HG02870 (cell line): ENCODE data around the gene GMNC.
"Not testable (repeated sequence)": the region's sequence is repeated elsewhere in the genome, so short reads cannot be mapped to it uniquely, and the experiment has no call there.

Experiments
- ATAC-seq: cut with Tn5 transposase; IDR thresholded peaks from one replicate; pipeline ENCODE4 v1.9.1; 2021; ENCODE audit warnings: mild to moderate bottlenecking, moderate library complexity; ENCODE audit not compliant: unreplicated experiment

GMNC gene

DNA sequence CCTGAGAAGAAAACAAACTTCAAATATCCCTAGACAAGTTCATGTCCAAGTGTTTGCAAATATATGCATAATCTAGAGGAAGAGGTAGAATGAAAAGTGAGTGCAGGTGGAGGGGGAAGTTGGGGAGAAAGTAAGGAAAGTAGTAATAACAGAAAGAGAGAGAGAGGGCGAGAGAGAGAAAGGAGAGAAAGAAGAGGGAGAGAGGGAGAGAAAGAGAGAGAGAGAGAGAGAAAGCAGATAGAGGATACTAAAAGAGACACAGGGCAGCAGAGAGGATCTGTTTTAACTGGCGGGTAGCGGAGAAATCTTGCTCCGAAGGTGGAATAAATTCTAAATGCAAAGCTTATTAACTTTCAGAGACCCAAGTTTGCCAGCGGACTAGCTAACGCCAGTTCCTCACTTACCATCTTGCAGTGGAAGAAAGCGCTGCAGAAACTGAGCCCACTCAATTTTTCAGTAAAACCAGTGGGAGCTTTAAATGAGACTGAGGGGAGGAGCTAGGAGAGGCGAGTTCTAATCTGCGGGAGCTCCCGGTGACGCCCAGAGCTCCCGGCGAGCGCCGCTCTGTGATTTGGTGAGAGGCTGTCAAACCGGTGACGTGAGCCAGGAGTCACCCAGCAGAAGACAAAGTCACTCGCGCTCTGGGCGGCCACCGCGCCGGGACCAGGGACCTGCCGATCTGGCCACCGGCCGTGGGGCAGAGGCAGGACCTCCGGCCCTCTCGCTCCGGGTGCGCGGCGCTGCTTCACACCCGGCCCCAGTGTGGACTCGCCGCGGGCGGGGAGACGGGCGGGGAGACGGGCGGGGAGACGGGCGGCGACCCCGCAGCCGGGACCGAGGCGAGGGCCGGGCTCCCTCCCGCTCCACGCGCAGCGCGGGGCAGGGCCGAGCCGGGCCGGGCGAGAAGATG, at the start of gene GMNC:
TSS of gene GMNC (minus strand) at position 486 of the 910 bp plus-strand sequence. CDS start at position 407, 79 bp downstream.
- peak; percentile 85 for ATAC-seq

DNA sequence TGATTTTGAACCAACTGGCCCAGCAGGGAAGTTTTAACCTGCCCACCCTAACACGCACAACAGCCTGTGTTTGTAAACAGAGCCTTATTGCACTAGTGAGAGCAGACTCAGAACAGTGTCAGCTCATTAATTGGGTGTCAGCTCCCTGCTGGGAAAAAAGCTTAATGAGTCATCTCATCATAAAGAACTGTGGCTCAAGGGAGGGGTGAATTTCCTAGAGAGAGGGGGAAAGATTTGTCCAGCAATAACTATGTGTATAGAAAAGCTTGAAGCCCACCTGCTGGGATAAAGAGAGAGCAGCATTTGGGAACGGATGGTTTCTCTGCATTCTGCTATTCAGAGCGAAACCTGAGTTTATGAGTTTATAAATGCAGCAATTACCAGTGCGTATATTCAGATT, 48.9 kb upstream of the GMNC start:
- no peak for ATAC-seq

- no peak for ATAC-seq
Observed at GRCh38 chr3:190909908-190910307, 47.4 kb upstream of the GMNC start.

- ATAC-seq = no peak
Observed at GRCh38 chr3:190903156-190903555, 40.7 kb upstream of the GMNC start.

GRCh38 chr3:190902292-190902691, 39.8 kb upstream of the GMNC start:
- no peak for ATAC-seq

GRCh38 chr3:190892395-190892902, 30.0 kb upstream of the GMNC start:
- ATAC-seq = no peak

GRCh38 chr3:190886945-190887344, 24.5 kb upstream of the GMNC start:
- peak; percentile 93 for ATAC-seq

DNA sequence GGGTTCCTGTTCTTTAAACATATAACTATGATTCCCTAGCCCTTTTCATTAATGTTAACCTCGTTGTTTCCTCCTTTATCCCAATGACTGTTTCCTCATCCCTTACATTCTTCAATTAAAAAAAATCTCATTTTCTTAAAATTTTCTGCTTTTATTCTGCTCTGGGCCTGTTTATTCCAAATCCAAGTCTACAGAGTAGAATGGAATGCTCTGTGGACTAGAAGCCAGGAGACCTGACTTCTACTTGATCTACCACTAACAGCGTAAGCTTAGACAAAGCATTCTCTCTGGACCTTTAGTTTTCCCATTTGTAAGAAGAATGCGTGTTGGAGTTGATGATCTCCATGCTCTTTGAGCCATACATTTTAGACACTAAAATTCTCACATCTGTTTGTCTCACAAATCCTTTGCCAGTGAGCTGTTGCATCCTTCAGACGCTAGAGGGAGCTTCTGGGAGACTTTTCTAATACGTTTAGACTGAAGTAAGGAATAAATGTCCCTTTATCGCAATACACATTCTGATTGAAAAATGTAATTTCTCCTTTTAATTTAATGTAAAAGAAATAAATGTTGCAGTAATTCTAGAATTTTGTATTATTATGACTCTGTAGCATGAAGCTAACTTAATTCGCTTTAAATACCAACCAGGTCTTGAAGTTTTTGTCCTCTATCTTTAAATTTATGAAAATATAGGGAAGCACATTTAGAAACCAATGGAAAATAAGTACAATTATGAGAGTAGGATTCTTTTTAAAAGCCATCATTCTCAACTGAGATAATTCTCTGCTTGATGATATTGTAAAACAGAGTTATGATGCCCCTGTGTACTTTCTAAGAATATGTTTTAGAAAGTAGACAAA, 21.7 kb upstream of the GMNC start:
- no peak for ATAC-seq

DNA sequence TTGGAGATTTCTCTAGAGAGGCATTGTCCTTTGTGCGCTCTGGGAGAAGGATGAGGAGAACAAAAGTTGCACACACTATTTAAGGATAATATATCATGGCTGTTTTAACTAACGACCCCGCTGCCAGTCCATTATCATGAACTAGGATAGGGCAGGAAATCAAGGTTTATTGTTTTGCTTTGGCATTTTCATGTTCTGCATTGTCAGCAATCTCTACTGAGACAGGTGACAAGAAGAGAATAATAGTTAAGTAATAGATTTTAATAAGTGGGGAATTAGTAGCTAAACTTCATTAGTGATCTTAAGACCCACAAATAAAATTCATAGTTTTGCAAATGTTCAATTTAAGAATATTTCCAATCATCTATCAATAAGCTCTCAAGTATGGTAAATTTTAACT, 20.6 kb upstream of the GMNC start:
- no peak for ATAC-seq

- no peak for ATAC-seq
Observed at GRCh38 chr3:190877925-190878324, 15.4 kb upstream of the GMNC start.

- ATAC-seq = not testable (repeated sequence)
Observed at GRCh38 chr3:190876433-190876832, 13.9 kb upstream of the GMNC start.

- ATAC-seq = not testable (repeated sequence)
Observed at GRCh38 chr3:190875061-190875460, 12.6 kb upstream of the GMNC start.

- ATAC-seq = no peak
Observed at GRCh38 chr3:190870127-190870526, 7.6 kb upstream of the GMNC start.

- ATAC-seq = no peak
Observed at GRCh38 chr3:190867071-190867470, 4.6 kb upstream of the GMNC start.

DNA sequence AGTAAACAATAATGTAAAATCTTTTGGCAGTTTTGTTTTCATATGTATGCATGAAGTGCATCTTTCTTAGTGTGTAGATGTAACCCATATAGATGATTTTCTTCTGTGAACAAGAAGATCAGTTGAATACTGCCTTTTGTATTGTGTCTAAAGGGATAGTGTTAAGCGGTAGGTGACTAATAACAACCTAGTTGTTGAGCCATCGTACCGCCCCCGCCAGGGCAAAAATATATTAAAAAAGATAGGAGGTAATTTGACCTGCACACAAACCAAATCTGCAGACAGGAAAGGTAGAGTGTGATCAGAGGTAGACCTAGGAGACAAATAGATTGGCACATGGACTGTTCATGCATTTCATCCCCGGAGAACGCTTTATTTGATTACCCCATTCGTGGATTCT, 3.3 kb upstream of the GMNC start:
- no peak for ATAC-seq

DNA sequence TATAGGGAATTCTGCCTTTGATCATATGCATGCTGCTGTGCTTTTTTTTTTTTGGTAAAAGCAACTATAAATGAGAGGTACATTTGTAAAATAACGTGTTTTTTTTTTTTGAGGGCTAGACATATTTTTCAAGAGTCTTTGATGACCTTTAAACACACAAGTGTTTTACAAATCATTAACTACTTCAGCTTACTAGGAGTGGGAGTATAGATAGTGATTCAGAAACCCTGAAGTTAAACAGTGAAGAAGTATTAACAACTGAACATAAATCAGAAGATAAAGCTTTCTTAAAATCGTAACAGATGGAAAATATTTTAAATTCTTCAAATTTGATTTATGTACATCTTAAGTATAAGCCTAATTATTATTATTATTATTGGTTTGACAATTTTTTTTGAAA, 2.9 kb upstream of the GMNC start:
- ATAC-seq = no peak

GRCh38 chr3:190864002-190864401, 1.5 kb upstream of the GMNC start:
- no peak for ATAC-seq

DNA sequence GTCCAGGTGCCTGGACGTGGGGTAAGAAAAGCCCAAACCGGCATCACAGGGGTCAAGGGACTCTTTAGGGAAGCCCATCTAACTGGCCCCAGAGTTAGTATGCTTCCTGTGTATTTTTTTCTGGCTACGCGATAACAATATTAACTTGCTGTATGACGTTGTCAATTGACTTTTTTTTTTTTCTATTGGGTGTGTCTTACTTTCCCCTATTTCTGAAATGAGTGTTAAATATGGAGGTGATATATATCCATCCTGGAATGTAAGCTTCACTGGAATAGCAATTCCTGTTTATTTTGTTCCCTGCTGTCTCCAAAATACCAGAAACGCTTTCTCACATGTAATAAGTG, 598 bp upstream of the GMNC start:
- ATAC-seq = no peak

GRCh38 chr3:190860521-190860920, 2.0 kb downstream of the GMNC start:
- ATAC-seq = no peak

- ATAC-seq = no peak
Observed at GRCh38 chr3:190855151-190855550, 7.3 kb downstream of the GMNC start.

GRCh38 chr3:190854062-190854461, 8.4 kb downstream of the GMNC start:
- ATAC-seq = no peak

- no peak for ATAC-seq
Observed at GRCh38 chr3:190853464-190853863, 9.0 kb downstream of the GMNC start.
